ENCODE results near the gene IKZF2. TPM values are rescaled to one million over a fixed set of nuclear protein-coding genes. Genes with fewer than 3 reads are reported as not detected.

Gene IKZF2
- total and polyA plus RNA-seq, 10 of the 15 experiments (the other 5 are each of a cell fraction or from before 2014, with no cell fraction given) = 15.2 to 266 (median 87.2) TPM

- no TSS peak for BruUV-seq (replicated peaks)
- DNase-seq (ENCODE audit: low read depth, low spot score) = no peak
- H3K36me3 ChIP-seq (ENCODE audit: control insufficient read depth in 2 of 2, insufficient read depth in 2 of 2, low read length in 1 of 2) = no peaks in the 10 kb centered on the region
- ChIA-PET RAD21 (ENCODE audit: unreplicated experiment) (interaction anchor here (1.3 to 3.6 kb wide), 2 partner anchors 10 to 27 kb away, joined by 3 to 11 read pairs; no protein-coding TSS in a partner anchor), CTCF (interaction anchor here (0.9 to 2.0 kb wide), 4 partner anchors 10 to 398 kb away, joined by 3 to 10 read pairs (median 3); no protein-coding TSS in a partner anchor), POLR2A (no interaction called here), SMC1A (ENCODE audit: uncharacterized antibody, unreplicated experiment) (interaction anchor here (1.6 to 8.0 kb wide), 3 partner anchors 10 to 37 kb away, joined by 5 to 97 read pairs (median 15); no protein-coding TSS in a partner anchor)
- no peak overlapping the region for H3K9ac ChIP-seq (ENCODE audit: control insufficient read depth, insufficient read depth, low read length)
- no peak overlapping the region for H3K4me2 ChIP-seq (ENCODE audit: control insufficient read depth, insufficient read depth)
- H3K4me1 ChIP-seq (ENCODE audit: control insufficient read depth, insufficient read depth, low read length) = peaks cover 7% of the 10 kb centered on the region; the same call in 1 of the 2 replicates
- H3K9me3 ChIP-seq (replicated peaks; ENCODE audit: control insufficient read depth, insufficient read depth, low read length) = no peaks in the 10 kb centered on the region; the same call in 1 of the 3 replicates
- H2AFZ ChIP-seq (ENCODE audit: control insufficient read depth, low read depth, low read length) = no peak overlapping the region; the same call in 1 of the 2 replicates
- no peak for FAIRE-seq
- no peak for TF ChIP-seq KLF5 (IDR thresholded peaks at IDR 0.05; ENCODE audit: partially characterized antibody)
- TF ChIP-seq JUND (IDR thresholded peaks at IDR 0.05; ENCODE audit: low read depth, low read length) = no peak
- no peak for TF ChIP-seq POLR2AphosphoS2 (IDR thresholded peaks at IDR 0.05; ENCODE audit: low read depth, low read length)
- TF ChIP-seq CREB1 (IDR thresholded peaks at IDR 0.05; ENCODE audit: low read depth) = no peak
- TF ChIP-seq STAT3 (IDR thresholded peaks at IDR 0.05; ENCODE audit: low read depth, low read length) = no peak
- no peak for TF ChIP-seq PAX8 (IDR thresholded peaks at IDR 0.05)
- TF ChIP-seq NKRF (conservative IDR thresholded peaks at IDR 0.05) = no peak
- no peak for TF ChIP-seq LARP7 (IDR thresholded peaks at IDR 0.05)
- TF ChIP-seq GABPA (IDR thresholded peaks at IDR 0.05; ENCODE audit: low read depth) = no peak
- TF ChIP-seq ZNF274 (IDR thresholded peaks at IDR 0.05; ENCODE audit: insufficient read depth, insufficient read length) = no peak
- TF ChIP-seq WRNIP1 (IDR thresholded peaks at IDR 0.05; ENCODE audit: borderline replicate concordance, low read depth, low read length) = no peak
- no peak for TF ChIP-seq IRF3 (IDR thresholded peaks at IDR 0.05)
- no peak for ATAC-seq
- no peak overlapping the region for H3K27ac ChIP-seq (ENCODE audit: control insufficient read depth, insufficient read depth)
- 5% methylated on average over 1 of the region's 1 CpG for WGBS (ENCODE audit: insufficient coverage, insufficient replicate concordance, low lambda C conversion rate, missing lambda C conversion rate)
- H3K79me2 ChIP-seq (ENCODE audit: control insufficient read depth, insufficient read depth, low read length) = no peaks in the 10 kb centered on the region
- no peaks in the 10 kb centered on the region for H4K20me1 ChIP-seq (ENCODE audit: control insufficient read depth, insufficient read depth)
- no peak overlapping the region for H3K4me3 ChIP-seq
- in situ Hi-C loops (cut with MboI) (no loop called here), intact Hi-C loops (cut with micrococcal nuclease; ENCODE audit: unreplicated experiment) (no loop called here)
- H3K27me3 ChIP-seq (replicated peaks in 1 of 2; ENCODE audit: control insufficient read depth in 2 of 2, insufficient read depth in 2 of 2, low read length in 1 of 2) = no peaks in the 10 kb centered on the region
Measured at GRCh38 chr2:213175673-213176247, 24.3 kb upstream of the IKZF2 start.

Measured in GM12878 (cell line).